Activated CD8-positive, alpha-beta memory T cell treated with anti-CD3 and anti-CD28 coated beads for 36 hours (primary cell): ENCODE results near the gene G3BP1. TPM values are rescaled to one million over a fixed set of nuclear protein-coding genes. Genes with fewer than 3 reads are reported as not detected.
"Not testable (repeated sequence)": the region's sequence is repeated elsewhere in the genome, so short reads cannot be mapped to it uniquely, and the experiment has no call there.

Experiments used
- CTCF ChIA-PET: fragments of 350-600 bp; sonication (Branson Sonifier 250); formaldehyde crosslinking; loops from one replicate; lab custom pipeline; 2021; ENCODE audit warnings: antibody characterized with exemption; lab: Charles Lee
- POLR2A ChIA-PET: fragments of 350-600 bp; sonication (Branson Sonifier 250); formaldehyde crosslinking; loops from one replicate; lab custom pipeline; 2021; ENCODE audit warnings: antibody characterized with exemption; lab: Charles Lee
- total RNA-seq, 2 experiments: library from RNA; stranded (reverse); gene quantifications; one replicate each; pipeline ENCODE4 v1.2.3, GENCODE V29; 2021

G3BP1 gene
- total RNA-seq, 2 experiments from 2014 or later = 368 to 381 TPM

DNA sequence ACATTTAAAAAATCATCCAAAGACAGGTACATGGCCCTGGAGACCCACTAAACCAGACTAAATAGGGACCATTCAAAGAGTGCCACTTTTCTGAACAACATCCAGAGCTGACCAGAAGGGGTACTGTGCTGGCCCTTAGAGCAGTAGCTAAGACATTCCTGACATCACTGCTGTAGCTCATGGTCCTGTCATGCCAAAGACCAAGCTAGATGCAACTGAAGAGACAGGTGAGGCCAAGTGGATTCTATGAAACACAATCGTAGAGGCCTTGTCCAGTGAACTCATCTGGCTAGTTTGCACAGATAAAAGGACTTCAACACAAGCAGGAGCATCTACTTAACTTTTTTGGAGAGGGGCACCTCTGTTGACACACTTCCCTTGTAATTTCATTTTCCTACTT is 43.3 kb downstream of the G3BP1 start:
- POLR2A ChIA-PET = no interaction called here

DNA sequence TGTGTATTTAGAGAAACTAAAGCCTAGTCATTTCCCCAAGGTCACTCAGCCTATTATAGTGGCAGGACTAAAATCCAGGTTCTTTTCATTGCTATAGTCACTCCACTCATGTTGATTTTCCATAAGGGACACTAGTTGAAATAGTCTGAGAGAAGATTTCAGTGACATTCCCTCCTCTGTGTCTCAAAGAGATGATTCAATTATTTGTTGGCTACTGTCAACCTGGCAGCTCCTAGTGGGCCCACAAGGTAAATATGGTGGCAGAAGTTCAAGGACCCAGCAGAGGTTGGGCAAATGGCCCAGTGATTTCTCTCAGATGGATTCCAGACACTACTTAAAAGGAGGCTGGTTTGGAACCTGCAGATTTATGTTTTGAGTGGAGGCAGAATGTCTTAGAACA is 48.1 kb downstream of the G3BP1 start:
- POLR2A ChIA-PET = no interaction called here
- CTCF ChIA-PET = no interaction called here

More for the DNA sequence above, 43.3 kb downstream of the G3BP1 start:
- CTCF ChIA-PET = no interaction called here

DNA sequence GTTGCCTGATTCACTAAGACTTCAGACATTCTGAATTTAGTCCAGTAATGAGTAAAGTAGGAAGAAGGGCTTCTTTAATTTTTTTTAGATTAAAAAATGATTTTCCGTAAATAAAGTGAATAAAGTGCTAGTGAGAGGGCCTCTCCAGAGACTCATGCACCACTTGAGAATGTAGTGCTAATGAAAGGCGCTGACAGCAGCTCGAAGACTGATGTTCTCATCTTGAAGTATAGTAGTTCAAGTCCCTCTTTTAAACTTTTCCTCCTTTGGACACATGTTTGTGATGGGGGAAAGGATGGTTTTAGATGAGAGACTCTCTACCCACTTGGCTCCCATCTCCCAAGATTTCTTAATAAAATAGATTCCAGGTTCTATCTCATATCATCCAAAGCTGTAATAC is 48.5 kb downstream of the G3BP1 start:
- ChIA-PET CTCF (no interaction called here), POLR2A (no interaction called here)

DNA sequence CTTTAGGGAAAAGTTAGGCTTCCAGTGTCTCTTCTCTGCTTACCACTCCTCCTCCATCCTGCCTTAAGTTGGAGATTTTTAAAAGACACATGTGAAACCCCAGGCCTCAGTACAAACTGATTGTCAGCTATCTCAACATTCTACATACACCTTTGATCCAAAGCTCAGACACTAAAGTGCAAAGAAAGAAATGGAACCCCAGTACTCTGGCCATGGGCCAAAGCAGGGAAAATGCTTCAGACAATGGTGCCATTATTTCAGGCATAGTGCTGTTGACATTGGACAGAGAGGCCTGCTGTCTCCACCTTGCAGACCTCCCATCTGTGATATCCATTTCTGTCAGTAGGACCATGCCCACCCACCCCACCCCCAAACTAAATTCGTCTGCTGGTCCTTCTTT is 49.1 kb downstream of the G3BP1 start:
- ChIA-PET CTCF (no interaction called here), POLR2A (no interaction called here)

DNA sequence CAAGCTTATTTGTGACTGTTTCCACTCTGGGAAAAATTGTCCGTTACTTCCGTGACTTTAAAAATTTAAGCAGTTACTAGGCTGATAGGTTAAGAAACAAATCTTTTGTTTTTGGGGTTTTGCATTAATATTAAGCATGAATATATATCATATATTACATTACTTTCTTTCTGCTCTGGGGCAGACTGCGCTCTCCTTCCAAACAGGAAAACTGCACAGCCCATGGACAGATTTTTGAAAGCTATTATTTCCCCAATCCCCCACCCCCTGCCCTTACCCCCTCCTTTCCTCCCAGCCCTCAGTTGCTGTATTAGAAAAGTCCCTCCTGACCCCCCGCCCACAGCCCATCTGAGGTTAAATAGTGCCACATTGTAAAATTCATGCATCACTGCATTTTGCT is 50.4 kb downstream of the G3BP1 start:
- CTCF ChIA-PET = no interaction called here

DNA sequence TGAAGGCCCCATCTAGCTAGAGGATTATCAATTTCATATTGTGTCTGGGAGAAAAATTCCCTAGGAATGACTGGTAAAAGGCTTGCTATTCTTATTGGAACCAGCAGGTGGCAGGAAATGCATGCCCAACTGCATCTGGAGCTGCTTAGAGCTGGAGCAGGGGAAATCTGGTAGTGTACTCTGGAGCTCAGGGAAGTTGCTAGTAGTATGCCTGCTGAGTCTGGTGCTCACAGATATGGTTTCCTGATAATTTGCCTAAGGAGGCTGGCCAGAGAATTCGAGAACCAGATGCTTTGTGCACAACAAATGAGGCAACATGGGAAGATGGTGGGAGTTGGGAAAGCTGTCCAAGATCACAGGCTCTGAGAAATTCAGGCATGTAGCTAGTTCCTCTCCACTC is 53.7 kb downstream of the G3BP1 start:
- POLR2A ChIA-PET = interaction anchor here (0.5 kb wide), 1 partner anchor 25 kb away, joined by 3 read pairs; no protein-coding TSS in a partner anchor
- CTCF ChIA-PET = interaction anchor here (0.6 to 1.9 kb wide), 3 partner anchors 23 to 319 kb away, joined by 3 to 9 read pairs (median 3); no protein-coding TSS in a partner anchor

More for the DNA sequence above, 50.4 kb downstream of the G3BP1 start:
- POLR2A ChIA-PET = no interaction called here

DNA sequence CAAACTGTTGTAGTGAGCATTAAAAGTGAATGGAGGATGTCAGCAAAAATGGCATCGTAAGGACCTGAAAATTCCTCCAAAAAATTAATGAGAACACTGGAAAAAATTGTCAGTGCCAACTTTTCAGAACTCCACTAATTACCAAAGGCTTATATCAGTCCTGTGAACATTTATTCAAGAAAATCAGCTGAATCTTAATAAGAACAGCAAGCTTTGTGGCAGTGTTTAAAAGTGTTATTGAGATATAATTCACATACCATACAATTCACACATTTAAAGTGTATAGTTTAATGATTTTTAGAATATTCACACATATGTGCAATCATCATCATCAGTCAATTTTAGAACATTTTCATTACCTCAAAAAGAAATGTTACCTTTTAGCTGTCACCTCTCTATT is 57.6 kb downstream of the G3BP1 start:
- ChIA-PET CTCF (no interaction called here), POLR2A (no interaction called here)

DNA sequence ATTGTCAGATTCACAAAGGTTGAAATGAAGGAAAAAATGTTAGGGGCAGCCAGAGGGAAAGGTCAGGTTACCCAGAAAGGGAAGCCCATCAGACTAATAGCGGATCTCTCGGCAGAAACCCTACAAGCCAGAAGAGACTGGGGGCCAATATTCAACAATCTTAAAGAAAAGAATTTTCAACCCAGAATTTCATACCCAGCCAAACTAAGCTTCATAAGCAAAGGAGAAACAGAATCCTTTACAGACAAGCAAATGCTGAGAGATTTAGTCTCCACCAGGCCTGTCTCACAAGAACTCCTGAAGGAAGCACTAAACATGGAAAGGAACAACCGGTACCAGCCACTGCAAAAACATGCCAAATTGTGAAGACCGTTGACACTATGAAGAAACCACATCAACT is 61.1 kb downstream of the G3BP1 start:
- CTCF ChIA-PET, POLR2A ChIA-PET: not testable (repeated sequence)

DNA sequence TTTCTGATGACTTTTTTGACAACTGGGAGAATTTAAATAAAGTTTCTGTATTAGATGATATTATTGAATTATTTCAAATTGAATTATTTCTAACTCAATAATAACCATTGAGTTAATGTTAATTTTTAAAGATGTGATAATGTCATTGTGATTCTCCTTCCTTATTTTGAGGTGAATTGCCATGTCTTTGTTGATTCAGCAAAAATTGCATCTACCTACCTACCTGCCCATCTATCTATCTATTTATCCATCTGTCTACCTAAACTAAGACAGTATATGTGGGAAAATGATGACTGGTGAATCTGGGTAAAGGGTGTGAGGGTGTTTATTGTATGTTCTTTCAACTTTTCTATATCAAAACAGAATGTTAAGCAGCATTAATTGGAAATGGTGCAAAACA is 75.0 kb downstream of the G3BP1 start:
- POLR2A ChIA-PET = no interaction called here
- CTCF ChIA-PET = no interaction called here

DNA sequence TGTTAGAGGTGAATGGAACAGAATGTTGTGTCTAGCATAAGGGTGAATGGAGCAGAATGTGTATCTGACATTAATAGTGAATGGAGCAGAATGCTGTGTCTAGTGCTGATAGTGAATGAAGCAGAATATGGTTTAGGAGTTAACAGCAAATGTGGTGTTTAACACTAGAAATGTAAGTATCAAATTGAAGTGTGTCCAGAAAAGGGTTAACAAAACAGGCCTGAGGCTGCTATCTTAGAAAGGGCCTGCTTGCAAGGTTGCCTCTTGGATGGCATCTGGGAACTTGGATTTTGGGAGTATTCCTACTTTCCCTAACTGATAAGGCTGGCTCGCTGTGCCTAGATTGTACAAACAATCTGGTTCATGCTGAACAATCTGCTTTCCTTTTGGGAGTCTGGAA is 76.1 kb downstream of the G3BP1 start:
- CTCF ChIA-PET = no interaction called here
- POLR2A ChIA-PET = no interaction called here

DNA sequence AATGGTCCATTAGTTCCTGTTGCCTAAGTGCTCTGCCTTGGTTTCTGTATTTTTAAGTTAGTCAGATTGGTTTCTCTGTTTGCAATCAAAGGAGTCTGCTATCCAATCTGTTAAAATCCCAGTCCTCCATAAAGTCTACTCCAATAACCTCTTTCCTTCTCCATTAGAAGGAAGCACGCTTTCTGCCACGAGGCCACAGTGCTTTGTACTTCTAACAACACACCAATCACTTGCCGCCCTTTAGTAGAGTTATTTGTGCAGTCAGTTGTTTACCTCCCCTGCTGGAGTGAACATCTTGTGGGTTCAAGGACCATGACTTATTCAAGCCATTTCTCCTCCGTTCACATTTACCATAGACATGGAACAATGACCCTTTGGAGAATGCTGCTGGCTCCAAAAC is 83.9 kb downstream of the G3BP1 start:
- ChIA-PET POLR2A (no interaction called here), CTCF (no interaction called here)

DNA sequence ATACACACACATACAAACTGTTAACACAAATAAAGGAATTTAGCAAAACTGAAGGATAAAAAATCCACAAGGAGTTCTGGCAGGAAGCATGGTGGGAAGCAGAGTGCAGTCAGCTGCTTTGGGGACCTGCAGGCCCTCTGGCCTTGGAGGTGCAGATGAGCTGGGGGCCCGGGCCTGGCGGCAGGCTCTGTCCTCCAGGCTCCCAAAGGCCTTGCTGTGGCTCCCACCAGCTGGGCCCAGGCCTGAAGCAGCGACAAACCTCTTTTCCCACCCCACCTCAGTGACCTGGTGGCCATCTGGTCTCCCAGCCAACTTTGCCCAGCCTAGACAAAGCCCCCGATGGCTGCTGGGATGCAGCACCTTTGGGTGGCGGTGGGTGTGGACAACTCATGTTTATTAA is 85.1 kb downstream of the G3BP1 start:
- ChIA-PET POLR2A (no interaction called here), CTCF (no interaction called here)

DNA sequence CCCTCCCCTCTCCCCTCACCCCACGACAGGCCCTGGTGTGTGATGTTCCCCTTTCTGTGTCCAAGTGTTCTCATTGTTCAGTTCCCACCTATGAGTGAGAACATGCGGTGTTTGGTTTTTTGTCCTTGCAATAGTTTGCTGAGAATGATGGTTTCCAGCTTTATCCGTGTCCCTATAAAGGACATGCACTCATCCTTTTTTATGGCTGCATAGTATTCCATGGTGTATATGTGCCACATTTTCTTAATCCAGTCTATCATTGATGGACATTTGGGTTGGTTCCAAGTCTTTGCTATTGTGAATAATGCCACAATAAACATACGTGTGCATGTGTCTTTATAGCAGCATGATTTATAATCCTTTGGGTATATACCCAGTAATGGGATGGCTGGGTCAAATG is 89.1 kb downstream of the G3BP1 start:
- POLR2A ChIA-PET, CTCF ChIA-PET: not testable (repeated sequence)

Other genes with a start within 250 kb of the G3BP1 start
- gene FAT2, start 180.6 kb upstream of the G3BP1 start, total RNA-seq = not detected
- under 1 TPM; 0.15 to 0.76 TPM for gene SPARC, start 85.0 kb upstream of the G3BP1 start, total RNA-seq
- 100 to 1,000 TPM; 110 to 111 TPM for gene ATOX1, start 13.3 kb upstream of the G3BP1 start, total RNA-seq
- not detected for gene GLRA1, start 152.9 kb downstream of the G3BP1 start, total RNA-seq